ENCODE measurements around the gene CDHR4. TPM values are rescaled to one million over a fixed set of nuclear protein-coding genes. Genes with fewer than 3 reads are reported as not detected.
"Not testable (repeated sequence)": the region's sequence is repeated elsewhere in the genome, so short reads cannot be mapped to it uniquely, and the experiment has no call there.

The CDHR4 gene
- total RNA-seq, 3 donors from 2014 or later, result not detected

GRCh38 chr3:49841126-49841696 lies 41.5 kb upstream of the CDHR4 start:
- Histone ChIP-seq H3K27ac (no peak overlapping the region), H3K9me3 (no peaks in the 10 kb centered on the region), H3K4me1 (no peaks in the 10 kb centered on the region), H3K36me3 (no peaks in the 10 kb centered on the region), H3K4me3 (no peak overlapping the region), H3K27me3 (no peaks in the 10 kb centered on the region)
- no peak for TF ChIP-seq CTCF (IDR thresholded peaks at IDR 0.05)
- TF ChIP-seq POLR2A (IDR thresholded peaks at IDR 0.05), result no peak
- no peak for TF ChIP-seq POLR2AphosphoS5 (IDR thresholded peaks at IDR 0.05)
- no peak for DNase-seq (ENCODE audit: low spot score in 2 of 2)
- intact Hi-C loops (cut with DNase I; ENCODE audit: low total_unique reads), result loop anchor here (5.0 kb wide), 1 partner anchor 34 kb away; no protein-coding TSS in a partner anchor

- H3K4me3 ChIP-seq, result no peak overlapping the region
- no peaks in the 10 kb centered on the region for H3K36me3 ChIP-seq
- DNase-seq (ENCODE audit: low spot score in 2 of 2), result no peak
- no peak overlapping the region for H3K27ac ChIP-seq
- intact Hi-C loops (cut with DNase I; ENCODE audit: low total_unique reads), result loop anchor here (5.0 kb wide), 1 partner anchor 33 kb away; no protein-coding TSS in a partner anchor
- H3K4me1 ChIP-seq, result no peaks in the 10 kb centered on the region
- H3K27me3 ChIP-seq, result no peaks in the 10 kb centered on the region
- TF ChIP-seq CTCF (IDR thresholded peaks at IDR 0.05), result no peak
- TF ChIP-seq POLR2A (IDR thresholded peaks at IDR 0.05), result no peak
- no peak for TF ChIP-seq POLR2AphosphoS5 (IDR thresholded peaks at IDR 0.05)
- H3K9me3 ChIP-seq, result no peaks in the 10 kb centered on the region
These were observed 40.7 kb upstream of the CDHR4 start for GRCh38 chr3:49840388-49840787.

DNA sequence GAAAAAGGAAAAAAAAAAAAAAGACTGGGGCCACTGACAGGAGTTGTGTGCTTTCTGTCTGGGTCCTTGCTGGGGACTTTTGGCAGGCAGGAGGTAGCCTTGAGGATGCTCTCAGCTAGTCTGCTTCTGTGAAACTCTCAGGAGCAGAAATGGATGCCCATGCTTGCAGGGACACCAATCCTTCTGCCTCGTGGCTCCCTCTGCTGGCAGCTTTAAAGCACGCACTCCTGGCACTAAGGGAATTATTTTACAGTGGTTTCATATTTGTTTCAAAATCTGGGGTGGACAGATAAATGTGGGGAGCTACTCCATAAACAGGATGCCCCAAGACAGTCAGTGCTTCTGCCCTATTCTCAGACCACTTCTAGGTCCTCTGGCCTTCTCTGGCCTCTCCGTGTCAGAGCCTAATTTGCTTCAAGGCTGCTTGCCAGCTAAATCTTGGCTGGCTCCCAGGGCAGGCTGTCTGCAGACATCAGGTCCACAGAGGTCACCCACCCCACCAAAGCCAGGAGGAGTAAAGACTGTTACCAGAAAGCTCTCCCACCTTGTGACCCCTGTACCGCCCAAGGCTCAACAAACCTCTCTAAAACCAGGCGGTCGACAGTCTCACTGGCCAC lies 39.6 kb upstream of the CDHR4 start:
- DNase-seq (ENCODE audit: low spot score in 2 of 2), result peak; percentile 69 to 79
- Histone ChIP-seq H3K27ac (no peak overlapping the region), H3K36me3 (no peaks in the 10 kb centered on the region), H3K27me3 (no peaks in the 10 kb centered on the region), H3K4me1 (no peaks in the 10 kb centered on the region), H3K4me3 (no peak overlapping the region), H3K9me3 (no peaks in the 10 kb centered on the region)
- intact Hi-C loops (cut with DNase I; ENCODE audit: low total_unique reads), result no loop called here
- peak; percentile 78 to 88 (median 80) for TF ChIP-seq CTCF (IDR thresholded peaks at IDR 0.05)
- no peak for TF ChIP-seq POLR2A (IDR thresholded peaks at IDR 0.05)
- TF ChIP-seq POLR2AphosphoS5 (IDR thresholded peaks at IDR 0.05), result peak in 2 of 3 donors; percentile 37 to 56

- no peaks in the 10 kb centered on the region for H3K27me3 ChIP-seq
- no peak overlapping the region for H3K4me3 ChIP-seq
- no peaks in the 10 kb centered on the region for H3K4me1 ChIP-seq
- no peaks in the 10 kb centered on the region for H3K9me3 ChIP-seq
- no peak overlapping the region for H3K27ac ChIP-seq
- H3K36me3 ChIP-seq, result no peaks in the 10 kb centered on the region
- intact Hi-C loops (cut with DNase I; ENCODE audit: low total_unique reads), result no loop called here
- TF ChIP-seq CTCF (IDR thresholded peaks at IDR 0.05), result no peak
- TF ChIP-seq POLR2A (IDR thresholded peaks at IDR 0.05), result no peak
- TF ChIP-seq POLR2AphosphoS5 (IDR thresholded peaks at IDR 0.05), result no peak
- no peak for DNase-seq (ENCODE audit: low spot score in 2 of 2)
These were observed 31.7 kb upstream of the CDHR4 start for GRCh38 chr3:49831341-49831740.

DNA sequence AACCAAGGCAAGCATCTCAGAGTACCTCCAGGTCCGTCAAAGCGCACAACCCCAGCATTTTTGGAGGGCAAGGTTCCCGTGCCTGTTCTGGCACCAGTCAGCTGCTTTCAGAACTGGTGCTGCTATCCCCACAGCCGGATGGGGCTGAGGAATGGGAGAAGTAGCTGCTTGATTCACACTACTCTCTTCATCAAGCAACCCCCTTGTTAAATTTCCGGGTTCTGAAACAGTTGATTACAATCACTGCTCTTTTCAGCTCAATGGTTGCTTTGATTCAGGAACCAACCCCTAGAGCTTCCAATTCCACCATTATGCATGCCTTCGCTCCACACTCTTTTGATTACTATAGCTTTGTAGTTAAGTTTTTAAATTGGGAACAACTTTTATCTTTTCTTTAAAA lies 26.3 kb upstream of the CDHR4 start:
- H3K27me3 ChIP-seq, result no peaks in the 10 kb centered on the region
- H3K4me1 ChIP-seq, result no peaks in the 10 kb centered on the region
- no peak overlapping the region for H3K4me3 ChIP-seq
- TF ChIP-seq POLR2AphosphoS5 (IDR thresholded peaks at IDR 0.05), result no peak
- no peak for TF ChIP-seq CTCF (IDR thresholded peaks at IDR 0.05)
- no peak for TF ChIP-seq POLR2A (IDR thresholded peaks at IDR 0.05)
- intact Hi-C loops (cut with DNase I; ENCODE audit: low total_unique reads), result no loop called here
- H3K36me3 ChIP-seq, result no peaks in the 10 kb centered on the region
- no peaks in the 10 kb centered on the region for H3K9me3 ChIP-seq
- DNase-seq (ENCODE audit: low spot score in 2 of 2), result no peak
- H3K27ac ChIP-seq, result no peak overlapping the region

DNA sequence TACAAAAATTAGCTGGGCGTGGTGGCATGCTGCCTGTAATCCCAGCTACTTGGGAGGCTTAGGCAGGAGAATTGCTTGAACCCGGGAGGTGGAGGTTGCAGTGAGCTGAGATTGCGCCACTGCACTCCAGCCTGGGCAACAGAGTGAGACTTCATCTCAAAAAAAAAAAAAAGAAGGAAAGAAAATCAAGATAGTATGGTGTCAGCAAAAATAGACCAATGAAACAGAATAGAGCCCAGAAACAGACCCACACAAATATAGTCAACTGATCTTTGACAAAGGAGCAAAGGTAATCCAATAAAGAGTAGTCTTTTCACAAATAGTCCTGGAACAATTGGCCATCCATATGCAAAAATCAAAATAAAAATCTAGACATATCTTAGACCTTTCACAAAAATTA lies 23.5 kb upstream of the CDHR4 start:
- not testable (repeated sequence) for H3K27me3 ChIP-seq

More for the DNA sequence above, 23.5 kb upstream of the CDHR4 start:
- H3K4me3 ChIP-seq; H3K27ac ChIP-seq; H3K36me3 ChIP-seq; H3K9me3 ChIP-seq; H3K4me1 ChIP-seq; intact Hi-C loops (cut with DNase I; ENCODE audit: low total_unique reads); DNase-seq (ENCODE audit: low spot score in 2 of 2): not testable (repeated sequence)
